NCI-H2107 treated with DMSO at 0.1 percent for 48 hours (cell line): ENCODE results near the gene CHST13.

ENCODE experiments used
- DNase-seq: peaks from one replicate; lab custom pipeline; 2025; ENCODE audit not compliant: unreplicated experiment; lab: John Stamatoyannopoulos, UW

CHST13 gene

GRCh38 chr3:126523745-126524428 lies at the start of gene CHST13:
CHST13 (plus strand) TSS chr3:126524155; CDS start chr3:126524333, 178 bp downstream.
- DNase-seq: no peak

GRCh38 chr3:126474498-126475412 lies 49.2 kb upstream of the CHST13 start:
- peak; percentile 33 for DNase-seq

- peak; percentile 60 for DNase-seq
Observed at GRCh38 chr3:126475413-126476114, 48.4 kb upstream of the CHST13 start, which contains the start of gene ZXDC. ZXDC (minus strand) TSS chr3:126475891; CDS start chr3:126475865, 26 bp downstream.

- DNase-seq: no peak
Observed at GRCh38 chr3:126476166-126477060, 47.5 kb upstream of the CHST13 start.

- no peak for DNase-seq
Observed at GRCh38 chr3:126477061-126477380, 46.9 kb upstream of the CHST13 start.

GRCh38 chr3:126478581-126479310 lies 45.2 kb upstream of the CHST13 start:
- no peak for DNase-seq

- DNase-seq: no peak
Observed at GRCh38 chr3:126479642-126480041, 44.3 kb upstream of the CHST13 start.

- DNase-seq: no peak
Observed at GRCh38 chr3:126480206-126480605, 43.7 kb upstream of the CHST13 start.

- no peak for DNase-seq
Observed at GRCh38 chr3:126480861-126481260, 43.1 kb upstream of the CHST13 start.

GRCh38 chr3:126481808-126482502 lies 42.0 kb upstream of the CHST13 start:
- no peak for DNase-seq

- DNase-seq: no peak
Observed at GRCh38 chr3:126482503-126483255, 41.3 kb upstream of the CHST13 start.

GRCh38 chr3:126483321-126483761 lies 40.6 kb upstream of the CHST13 start:
- DNase-seq: no peak

GRCh38 chr3:126484148-126484547 lies 39.8 kb upstream of the CHST13 start:
- peak; percentile 2 for DNase-seq

GRCh38 chr3:126484662-126485061 lies 39.3 kb upstream of the CHST13 start:
- DNase-seq: no peak

- no peak for DNase-seq
Observed at GRCh38 chr3:126485176-126485897, 38.6 kb upstream of the CHST13 start.

GRCh38 chr3:126485956-126486355 lies 38.0 kb upstream of the CHST13 start:
- no peak for DNase-seq

- no peak for DNase-seq
Observed at GRCh38 chr3:126486360-126486847, 37.6 kb upstream of the CHST13 start.
